GM21786 (cell line): ENCODE data around the gene FOCAD.
A peak's percentile ranks its signal among the peaks of the same experiment; 100 is the strongest.

Experiments used
- ATAC-seq: cut with Tn5 transposase; IDR thresholded peaks from one replicate; pipeline ENCODE4 v1.9.1; 2021; ENCODE audit not compliant: unreplicated experiment

FOCAD gene

GRCh38 chr9:21001581-21001980 is 317.5 kb downstream of the FOCAD start:
- ATAC-seq: no peak

- no peak for ATAC-seq
These were observed 318.0 kb downstream of the FOCAD start for GRCh38 chr9:21002040-21002439.

DNA sequence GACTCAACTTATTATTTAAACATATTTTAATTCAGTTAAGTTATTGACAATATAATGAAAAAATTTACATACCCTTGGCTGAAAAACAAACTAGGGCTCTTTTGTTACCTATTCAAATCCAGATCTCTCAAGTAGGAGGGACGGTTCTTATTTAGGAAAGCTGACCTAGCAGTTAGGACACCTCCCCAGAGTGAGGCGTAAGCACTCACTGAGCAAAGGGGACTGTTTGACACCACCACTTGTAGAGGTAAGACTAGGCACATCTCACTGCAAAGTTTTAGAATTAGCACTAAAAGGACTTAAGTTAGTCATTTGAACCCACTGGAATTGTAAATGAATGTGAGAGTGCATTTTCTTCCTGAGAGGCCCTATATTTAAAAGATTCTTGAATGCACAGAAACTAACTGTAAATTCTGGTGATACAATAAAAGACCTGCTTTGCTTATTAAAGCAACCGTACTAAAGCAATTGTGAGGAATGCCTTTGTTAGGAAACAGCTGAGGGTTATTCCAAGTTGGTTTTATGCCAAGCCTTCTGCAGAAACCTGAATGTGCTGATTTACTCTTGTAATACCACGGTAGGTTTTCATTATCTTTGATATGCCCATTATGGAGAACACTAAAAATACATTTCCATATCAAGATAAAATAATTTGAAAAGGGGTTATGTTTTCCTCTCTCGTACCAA is 331.2 kb downstream of the FOCAD start:
- ATAC-seq: no peak

DNA sequence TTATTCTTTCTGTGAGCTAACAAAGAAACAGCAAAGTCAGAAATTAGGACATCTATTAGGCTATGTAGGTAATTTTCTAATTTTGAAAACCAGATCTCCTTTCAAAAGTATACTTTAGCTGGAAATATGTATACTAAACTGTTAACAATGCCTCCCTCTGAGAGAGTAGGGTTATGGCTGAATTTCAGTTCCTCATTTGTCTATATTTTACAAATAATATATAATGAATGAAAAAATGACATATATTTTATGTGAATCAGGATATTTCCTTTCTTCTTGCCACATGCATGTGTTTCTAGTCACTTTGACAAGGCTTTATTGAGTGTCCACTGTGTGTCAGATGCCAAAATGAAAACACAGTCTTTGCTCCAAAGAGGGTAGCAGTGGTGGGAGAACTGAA is 331.9 kb downstream of the FOCAD start:
- no peak for ATAC-seq

DNA sequence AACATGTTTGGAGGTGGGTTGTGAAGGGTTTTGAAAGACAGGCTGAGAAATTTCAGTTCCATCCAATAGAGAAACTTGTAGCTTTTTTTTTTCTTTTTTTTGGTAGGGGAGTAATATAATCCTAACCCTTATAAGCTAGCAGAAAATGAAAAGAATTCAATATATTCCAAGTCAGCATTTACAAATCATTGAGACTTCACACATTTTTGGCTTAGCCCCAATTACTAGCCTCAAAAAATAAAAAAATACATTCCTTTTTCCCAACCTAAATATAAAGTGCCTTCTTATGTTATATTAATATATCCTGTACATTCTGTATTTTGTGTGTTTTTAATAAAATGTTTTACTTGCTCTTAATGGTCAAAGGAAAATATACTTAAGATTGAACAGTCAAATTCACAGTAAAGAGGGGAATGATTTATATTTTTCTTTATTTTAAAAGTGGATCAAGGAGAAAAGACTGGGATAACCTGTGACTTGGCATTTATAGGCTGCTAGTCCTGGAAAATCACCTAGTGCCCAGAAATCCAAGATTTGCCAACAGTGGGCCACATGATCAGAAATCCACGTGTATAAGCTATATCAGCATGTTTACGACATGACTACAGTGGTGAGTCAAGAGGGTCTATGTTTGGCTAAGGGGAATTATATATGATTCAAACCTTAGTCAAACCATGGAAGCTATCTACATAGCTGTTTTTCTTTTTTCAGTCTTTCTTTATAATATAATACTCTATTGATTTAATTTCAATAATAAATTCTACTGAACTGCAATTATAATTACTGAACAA is 332.8 kb downstream of the FOCAD start:
- ATAC-seq: no peak

- no peak for ATAC-seq
These were observed 334.1 kb downstream of the FOCAD start for GRCh38 chr9:21018177-21018576.

DNA sequence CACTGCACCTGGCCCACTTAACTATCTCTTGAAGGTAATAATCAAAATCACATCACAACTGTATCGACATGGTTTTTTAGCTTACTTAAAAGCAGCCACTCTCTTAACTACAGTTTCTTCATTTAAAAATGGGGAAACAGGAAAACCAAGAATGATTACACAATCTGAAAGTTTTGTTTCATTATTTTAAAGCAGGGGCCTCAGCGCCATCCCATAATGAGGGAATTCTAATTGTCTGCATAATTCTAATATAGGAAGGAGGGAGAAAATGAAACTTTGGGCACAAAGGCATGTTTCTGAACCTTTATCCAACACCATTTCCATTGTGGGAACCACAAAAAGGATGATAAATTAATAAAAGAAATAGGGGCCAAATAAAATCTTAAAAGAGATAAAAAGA is 339.8 kb downstream of the FOCAD start:
- ATAC-seq: no peak

GRCh38 chr9:21027295-21027694 is 343.2 kb downstream of the FOCAD start:
- no peak for ATAC-seq

GRCh38 chr9:21028466-21028865 is 344.4 kb downstream of the FOCAD start:
- ATAC-seq: no peak

DNA sequence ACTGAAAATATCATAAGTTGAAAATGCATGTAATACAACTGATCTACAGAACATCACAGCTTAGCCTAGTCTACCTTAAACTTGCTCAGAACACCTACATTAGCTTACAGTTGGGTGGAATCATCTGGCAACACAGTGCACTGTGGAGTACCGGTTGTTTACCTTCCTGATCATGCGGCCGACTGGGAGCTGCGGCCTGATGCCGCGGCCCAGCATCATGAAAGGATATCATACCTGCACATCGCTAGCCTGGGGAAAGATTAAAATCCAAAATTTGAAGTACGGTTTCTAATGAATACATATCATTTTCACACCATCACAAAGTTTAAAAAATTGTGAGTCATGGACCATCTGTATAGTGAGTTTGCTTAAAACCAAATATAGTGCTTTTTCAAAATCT is 345.6 kb downstream of the FOCAD start:
- no peak for ATAC-seq

GRCh38 chr9:21030389-21031035 is 346.5 kb downstream of the FOCAD start:
- ATAC-seq: peak; percentile 79

DNA sequence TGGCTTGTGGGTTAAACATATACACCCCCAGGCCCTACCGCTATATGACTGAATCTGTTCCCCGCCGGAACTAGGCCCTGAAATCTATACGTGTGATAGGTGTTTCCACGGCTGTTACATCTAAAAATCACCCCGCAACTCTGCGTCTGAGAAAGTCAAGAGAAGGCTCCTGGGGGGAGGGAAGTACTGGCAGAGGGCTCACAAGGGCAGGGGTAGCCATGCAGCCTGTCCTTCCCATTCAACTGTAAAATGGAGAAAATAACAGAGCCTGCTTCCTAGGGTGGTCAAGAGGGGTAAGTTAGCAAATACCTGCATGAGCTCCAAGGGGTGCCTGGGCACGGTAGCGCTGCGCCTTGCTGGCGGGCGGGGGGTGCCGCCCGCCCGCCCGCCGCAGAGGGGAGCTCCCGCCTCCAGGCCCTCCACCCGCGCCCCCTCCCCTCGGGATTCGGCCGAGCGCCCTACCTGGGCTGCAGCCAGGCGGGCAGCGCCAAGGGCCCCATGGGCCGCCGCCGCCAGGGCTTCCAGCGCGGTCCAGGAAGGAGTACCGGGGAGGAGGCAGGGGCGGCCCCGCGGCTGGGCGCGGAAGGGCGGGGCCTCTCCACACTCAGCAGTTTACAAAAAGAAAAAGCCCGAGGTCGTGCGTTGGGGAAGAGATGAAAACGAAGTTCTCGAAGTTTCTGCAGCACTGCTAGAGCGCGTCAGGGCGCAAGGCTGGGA is 347.2 kb downstream of the FOCAD start, which contains the start of gene HACD4:
TSS of gene HACD4 (minus strand) at position 550 of the 717 bp plus-strand sequence. CDS start at position 500, 50 bp downstream.
- ATAC-seq: peak; percentile 61

DNA sequence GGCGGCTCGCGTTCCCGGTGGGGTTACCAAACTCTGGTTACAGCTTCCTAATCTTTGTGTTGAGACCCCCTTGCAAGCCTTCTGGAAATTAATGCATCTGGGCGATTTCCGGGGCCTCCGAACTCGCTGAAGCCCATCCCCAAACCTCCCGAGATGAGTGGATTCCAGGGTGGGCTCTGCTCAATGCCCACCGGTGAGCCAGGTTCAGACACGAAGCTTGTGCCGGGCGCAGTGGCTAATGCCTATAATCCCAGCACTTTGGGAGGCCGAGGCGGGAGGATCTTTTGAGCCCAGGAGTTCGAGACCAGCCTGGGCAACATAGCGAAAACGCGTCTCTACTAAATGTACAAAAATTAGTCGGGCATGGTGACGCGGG is 347.7 kb downstream of the FOCAD start:
- ATAC-seq: no peak

- no peak for ATAC-seq
These were observed 353.2 kb downstream of the FOCAD start for GRCh38 chr9:21037278-21037677.

- no peak for ATAC-seq
These were observed 355.2 kb downstream of the FOCAD start for GRCh38 chr9:21039302-21039701.

- ATAC-seq: no peak
These were observed 358.4 kb downstream of the FOCAD start for GRCh38 chr9:21042466-21042865.

- no peak for ATAC-seq
These were observed 359.8 kb downstream of the FOCAD start for GRCh38 chr9:21043841-21044240.
